PC-3 (cell line): ENCODE measurements around the gene MALL. TPM values are rescaled to one million over a fixed set of nuclear protein-coding genes. Genes with fewer than 3 reads are reported as not detected.

Experiments used
- ATAC-seq: fragments of 200-7000 bp; cut with Tn5 transposase; 2 replicates; pipeline ENCODE4 v1.9.1; 2020; ENCODE audit warnings: mild to moderate bottlenecking, moderate library complexity
- BruUV-seq: library from RNA; stranded (reverse); fragments of 400-500 nt; replicated peaks from 2 replicates; lab custom pipeline; 2021; lab: Mats Ljungman, UMichigan
- CTCF ChIA-PET: fragments of 300-600 bp; sonication (Branson Sonifier 250); formaldehyde crosslinking; loops from one replicate; lab custom pipeline; 2022; ENCODE audit warnings: antibody characterized with exemption; lab: Charles Lee
- POLR2A ChIA-PET: fragments of 300-600 bp; sonication (Branson Sonifier 250); formaldehyde crosslinking; loops from one replicate; lab custom pipeline; 2022; ENCODE audit warnings: antibody characterized with exemption; ENCODE audit not compliant: unreplicated experiment; lab: Charles Lee
- DNase-seq: peaks from one replicate; pipeline ENCODE4 v3.0.0-alpha.2; 2015
- H2AFZ ChIP-seq: fragments of 300-600 bp; sonication (generic); 2 replicates; pipeline ENCODE4 v1.6.0; 2016; ENCODE audit warnings: antibody characterized with exemption, low read length
- H3F3A ChIP-seq: fragments of 300-600 bp; sonication (generic); one replicate; pipeline ENCODE4 v1.6.0; 2017; ENCODE audit warnings: antibody characterized with exemption, low read length, control low read depth, mild to moderate bottlenecking; ENCODE audit not compliant: unreplicated experiment
- H3K27ac ChIP-seq: fragments of 300-600 bp; sonication (generic); 2 replicates; pipeline ENCODE4 v1.5.1; 2016; ENCODE audit warnings: mild to moderate bottlenecking, low read length
- H3K27me3 ChIP-seq: fragments of 300-600 bp; sonication (generic); 2 replicates; pipeline ENCODE4 v1.6.1; 2016; ENCODE audit warnings: low read length, mixed read lengths
- H3K36me3 ChIP-seq: fragments of 300-600 bp; sonication (generic); 2 replicates; pipeline ENCODE4 v1.6.1; 2016; ENCODE audit warnings: low read depth, mixed run types, low read length, mixed read lengths
- H3K4me1 ChIP-seq: fragments of 300-600 bp; sonication (generic); 2 replicates; pipeline ENCODE4 v1.5.1; 2016; ENCODE audit warnings: low read length; ENCODE audit not compliant: insufficient read depth
- H3K4me2 ChIP-seq: fragments of 300-600 bp; sonication (generic); 2 replicates; pipeline ENCODE4 v1.6.0; 2016; ENCODE audit warnings: low read length
- H3K4me3 ChIP-seq: fragments of 300-600 bp; sonication (generic); 2 replicates; pipeline ENCODE4 v1.5.1; 2016; ENCODE audit warnings: mild to moderate bottlenecking, low read length, mixed read lengths
- H3K79me2 ChIP-seq: fragments of 300-600 bp; sonication (generic); 2 replicates; pipeline ENCODE4 v1.6.1; 2017; ENCODE audit warnings: low read length, mixed read lengths
- H3K9ac ChIP-seq: fragments of 300-600 bp; sonication (generic); 2 replicates; pipeline ENCODE4 v1.6.0; 2016; ENCODE audit warnings: mild to moderate bottlenecking, low read length
- H3K9me2 ChIP-seq: fragments of 300-600 bp; sonication (generic); replicated peaks from 2 replicates; pipeline ENCODE4 v1.6.1; 2016; ENCODE audit warnings: mixed run types, low read length, mixed read lengths
- H3K9me3 ChIP-seq: fragments of 300-600 bp; sonication (generic); 2 replicates; pipeline ENCODE4 v1.6.1; 2016; ENCODE audit warnings: low read length, mixed read lengths
- H4K20me1 ChIP-seq: fragments of 300-600 bp; sonication (generic); 2 replicates; pipeline ENCODE4 v1.6.1; 2016; ENCODE audit warnings: low read length, mixed read lengths
- EZH2 ChIP-seq: fragments of 300-600 bp; sonication (generic); IDR thresholded peaks from one replicate; pipeline ENCODE4 v1.6.1; 2017; ENCODE audit warnings: antibody characterized with exemption, mild to moderate bottlenecking, low read length; ENCODE audit not compliant: unreplicated experiment
- EZH2phosphoT487 ChIP-seq: fragments of 300-600 bp; sonication (generic); IDR thresholded peaks from 2 replicates; pipeline ENCODE4 v1.6.1; 2018; ENCODE audit warnings: mild to moderate bottlenecking, antibody characterized with exemption, low read length, borderline replicate concordance
- intact Hi-C: fragments of 100-400 bp; cut with micrococcal nuclease; formaldehyde crosslinking; loops from 2 replicates; pipeline ENCODE4 v1.9.0; 2023
- total RNA-seq: library from RNA; depleted of rRNA; stranded (reverse); fragments of >200 nt; gene quantifications from 2 replicates; pipeline ENCODE4 v1.2.3, GENCODE V29; 2014
- TF ChIP-seq, protein P1 (sequence below): fragments of 300-600 bp; sonication (generic); conservative IDR thresholded peaks from 2 replicates; pipeline ENCODE4 v1.5.1; 2017; ENCODE audit warnings: antibody characterized with exemption, low read depth, mild to moderate bottlenecking, low read length

Gene MALL
- total RNA-seq, 1 experiment from 2014 or later: 123 TPM

DNA sequence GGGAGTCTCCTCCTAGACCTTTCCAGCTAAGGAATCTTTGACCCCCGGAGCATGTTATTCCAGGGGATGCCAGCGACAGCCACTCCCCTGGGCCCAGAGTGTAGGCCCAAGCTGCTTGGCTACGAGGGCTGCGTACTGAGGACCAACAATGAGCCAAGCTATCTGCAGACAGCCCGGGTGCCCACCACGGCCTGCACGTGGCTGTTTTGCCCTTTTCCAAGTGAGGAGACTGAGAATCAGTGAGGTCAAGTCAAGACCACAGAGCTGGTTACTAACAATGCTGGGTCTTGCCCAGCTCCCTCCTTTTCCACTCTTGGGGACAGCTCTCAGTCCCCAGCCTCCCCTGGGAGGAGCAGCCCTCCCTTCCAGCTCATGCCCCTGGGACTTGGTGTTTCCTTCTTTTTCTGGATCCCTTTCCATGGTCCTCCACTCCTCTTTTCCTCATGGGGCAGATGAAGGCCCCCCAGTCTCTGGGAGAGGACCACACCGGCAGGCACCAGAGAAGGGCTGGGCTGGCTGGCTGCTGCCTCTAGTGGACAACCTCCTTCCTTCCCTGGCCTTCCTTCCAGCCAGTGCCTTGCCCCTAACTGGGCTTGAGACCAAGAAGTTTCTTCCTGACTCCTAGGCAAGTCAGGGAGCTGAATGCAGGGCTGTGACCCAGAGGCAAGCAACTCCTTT is 550 bp upstream of the MALL start:
- H3K9ac ChIP-seq: peak overlapping the region; percentile 99
- peaks cover 8% of the 10 kb centered on the region; the same call in 1 of the 2 replicates for H3K36me3 ChIP-seq
- H3K9me3 ChIP-seq: no peaks in the 10 kb centered on the region
- H3K27me3 ChIP-seq: no peaks in the 10 kb centered on the region
- ChIA-PET CTCF (interaction anchor here (0.5 to 2.9 kb wide), 4 partner anchors 8 to 33 kb away, joined by 3 to 21 read pairs (median 3); no protein-coding TSS in a partner anchor), POLR2A (interaction anchor here (0.5 to 2.4 kb wide), 5 partner anchors 10 to 57 kb away, joined by 3 to 15 read pairs (median 3); no protein-coding TSS in a partner anchor)
- H2AFZ ChIP-seq: peak overlapping the region; percentile 73
- DNase-seq (peak; percentile 71), ATAC-seq (peak; percentile 53)
- BruUV-seq: TSS peak; percentile 17
- H3K4me3 ChIP-seq: peak overlapping the region; percentile 98
- TF ChIP-seq, protein P1, sequence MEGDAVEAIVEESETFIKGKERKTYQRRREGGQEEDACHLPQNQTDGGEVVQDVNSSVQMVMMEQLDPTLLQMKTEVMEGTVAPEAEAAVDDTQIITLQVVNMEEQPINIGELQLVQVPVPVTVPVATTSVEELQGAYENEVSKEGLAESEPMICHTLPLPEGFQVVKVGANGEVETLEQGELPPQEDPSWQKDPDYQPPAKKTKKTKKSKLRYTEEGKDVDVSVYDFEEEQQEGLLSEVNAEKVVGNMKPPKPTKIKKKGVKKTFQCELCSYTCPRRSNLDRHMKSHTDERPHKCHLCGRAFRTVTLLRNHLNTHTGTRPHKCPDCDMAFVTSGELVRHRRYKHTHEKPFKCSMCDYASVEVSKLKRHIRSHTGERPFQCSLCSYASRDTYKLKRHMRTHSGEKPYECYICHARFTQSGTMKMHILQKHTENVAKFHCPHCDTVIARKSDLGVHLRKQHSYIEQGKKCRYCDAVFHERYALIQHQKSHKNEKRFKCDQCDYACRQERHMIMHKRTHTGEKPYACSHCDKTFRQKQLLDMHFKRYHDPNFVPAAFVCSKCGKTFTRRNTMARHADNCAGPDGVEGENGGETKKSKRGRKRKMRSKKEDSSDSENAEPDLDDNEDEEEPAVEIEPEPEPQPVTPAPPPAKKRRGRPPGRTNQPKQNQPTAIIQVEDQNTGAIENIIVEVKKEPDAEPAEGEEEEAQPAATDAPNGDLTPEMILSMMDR: peak; percentile 80
- no peak for TF ChIP-seq EZH2
- H4K20me1 ChIP-seq: peaks cover 7% of the 10 kb centered on the region
- peaks cover 28% of the 10 kb centered on the region for H3K4me1 ChIP-seq
- H3K4me2 ChIP-seq: peak overlapping the region; percentile 100
- peaks cover 52% of the 10 kb centered on the region for H3K79me2 ChIP-seq
- H3K9me2 ChIP-seq: 0 out of 2 replicates have a peak, but pooled peaks cover 5% of the 10 kb centered on the region
- intact Hi-C loops: no loop called here
- peak overlapping the region; percentile 90 for H3K27ac ChIP-seq
- H3F3A ChIP-seq: no peaks in the 10 kb centered on the region

DNA sequence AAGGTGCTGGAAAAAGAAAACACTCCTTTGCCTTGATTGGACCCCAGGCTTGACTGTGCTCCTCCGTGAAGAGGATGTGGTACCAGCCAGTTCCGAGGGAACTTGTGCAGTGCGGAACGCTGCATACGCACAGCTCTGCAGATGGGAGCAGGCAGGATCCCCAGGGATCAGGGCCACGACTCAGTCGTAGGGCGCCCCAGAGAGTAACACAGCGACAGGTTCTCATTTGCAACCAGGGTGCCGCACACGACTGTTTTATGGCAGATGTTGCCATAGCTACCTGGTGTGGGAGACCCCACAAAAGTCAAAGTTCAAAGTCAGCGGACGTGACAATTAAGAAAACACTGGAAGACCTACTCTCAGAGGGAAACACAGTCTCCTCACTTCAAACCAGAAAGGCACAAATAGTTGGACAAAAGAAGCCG is 779 bp downstream of the MALL start:
- H3K4me1 ChIP-seq: peaks cover 28% of the 10 kb centered on the region
- H3K4me3 ChIP-seq: peak overlapping the region; percentile 98
- H3K4me2 ChIP-seq: peak overlapping the region; percentile 100
- 0 out of 2 replicates have a peak, but pooled peaks cover 5% of the 10 kb centered on the region for H3K9me2 ChIP-seq
- peak overlapping the region; percentile 99 for H3K9ac ChIP-seq
- peaks cover 15% of the 10 kb centered on the region for H3K36me3 ChIP-seq
- TF ChIP-seq EZH2 (no peak), EZH2phosphoT487 (no peak)
- TF ChIP-seq, protein P1: no peak
- 0 out of 2 replicates have a peak overlapping the region, but pooled peaks have one; percentile 60 for H2AFZ ChIP-seq
- intact Hi-C loops: loop anchor here (1.0 kb wide), 2 partner anchors 9 to 41 kb away; no protein-coding TSS in a partner anchor
- ChIA-PET POLR2A (interaction anchor here (0.6 to 2.4 kb wide), 3 partner anchors 9 to 667 kb away, joined by 4 to 15 read pairs (median 10); no protein-coding TSS in a partner anchor), CTCF (interaction anchor here (1.5 to 2.9 kb wide), 2 partner anchors 8 to 42 kb away, joined by 4 to 21 read pairs; no protein-coding TSS in a partner anchor)
- H3K79me2 ChIP-seq: peaks cover 65% of the 10 kb centered on the region
- ATAC-seq: peak; percentile 53
- H3K27me3 ChIP-seq: no peaks in the 10 kb centered on the region
- no peaks in the 10 kb centered on the region for H3F3A ChIP-seq
- H3K9me3 ChIP-seq: no peaks in the 10 kb centered on the region
- peak overlapping the region; percentile 90 for H3K27ac ChIP-seq
- H4K20me1 ChIP-seq: peaks cover 12% of the 10 kb centered on the region
- DNase-seq: peak; percentile 56
- TSS peak; percentile 96 for BruUV-seq
